ENCODE data around the gene EVI5. TPM values are rescaled to one million over a fixed set of nuclear protein-coding genes. Genes with fewer than 3 reads are reported as not detected.
A peak's percentile ranks its signal among the peaks of the same experiment; 100 is the strongest.

The EVI5 gene
- total RNA-seq, 1 donor from 2014 or later = 77.7 TPM

DNA sequence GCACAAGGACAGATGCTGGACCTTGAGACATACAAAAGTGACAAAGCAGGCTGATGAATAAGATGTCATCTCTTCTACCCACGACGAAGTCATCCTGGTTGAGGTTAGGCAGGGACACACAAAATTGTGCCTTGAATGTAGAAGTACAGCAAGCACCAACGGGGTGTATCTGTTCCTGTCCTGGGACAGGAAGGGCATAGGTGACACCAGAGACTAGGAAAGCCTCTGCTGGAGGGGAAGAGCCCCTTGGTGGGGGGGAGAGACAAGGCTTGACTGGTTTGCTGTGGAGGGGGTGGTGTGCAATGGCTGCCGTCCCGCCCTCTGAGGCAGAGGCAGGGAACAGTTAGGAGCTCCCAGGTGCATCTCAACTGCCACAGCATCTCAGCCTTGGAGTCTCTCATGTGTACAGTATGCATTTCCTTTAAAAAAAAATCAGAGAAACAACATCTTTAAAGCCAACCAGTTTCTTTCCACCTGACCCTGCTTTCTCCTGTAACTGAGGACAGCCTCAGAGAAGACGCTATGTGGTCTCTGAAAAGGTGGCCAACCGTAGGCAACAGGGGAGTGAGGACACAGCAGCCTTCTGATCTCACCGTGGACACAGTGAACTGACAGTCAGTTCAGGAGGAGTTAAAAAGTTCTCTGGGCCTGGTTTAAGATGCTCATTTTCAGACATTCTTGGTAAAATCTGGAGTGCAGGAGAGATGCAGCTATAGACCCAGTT is 280.5 kb downstream of the EVI5 start:
- intact Hi-C loops (cut with DNase I) = no loop called here
- DNase-seq (ENCODE audit: low spot score) = no peak
- ATAC-seq = no peak

DNA sequence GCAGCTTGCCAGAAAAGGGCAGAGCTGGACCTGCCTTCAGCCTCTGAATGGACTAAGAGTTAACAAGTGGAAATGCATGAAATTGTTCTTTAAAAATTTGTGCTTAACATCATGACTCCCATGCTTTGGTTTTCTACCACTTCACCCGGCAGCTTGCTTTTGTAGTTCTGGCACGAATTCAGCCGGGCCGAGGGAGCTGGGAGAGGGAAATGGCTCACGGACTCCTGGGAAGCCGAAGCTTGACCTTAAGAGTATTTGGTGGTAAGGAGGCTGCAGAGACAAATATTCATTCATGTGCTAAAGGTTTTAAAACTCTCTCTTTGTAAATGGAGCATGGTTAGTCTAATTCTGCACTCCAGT is 281.0 kb downstream of the EVI5 start:
- DNase-seq (ENCODE audit: low spot score) (no peak), ATAC-seq (no peak)
- intact Hi-C loops (cut with DNase I) = no loop called here

DNA sequence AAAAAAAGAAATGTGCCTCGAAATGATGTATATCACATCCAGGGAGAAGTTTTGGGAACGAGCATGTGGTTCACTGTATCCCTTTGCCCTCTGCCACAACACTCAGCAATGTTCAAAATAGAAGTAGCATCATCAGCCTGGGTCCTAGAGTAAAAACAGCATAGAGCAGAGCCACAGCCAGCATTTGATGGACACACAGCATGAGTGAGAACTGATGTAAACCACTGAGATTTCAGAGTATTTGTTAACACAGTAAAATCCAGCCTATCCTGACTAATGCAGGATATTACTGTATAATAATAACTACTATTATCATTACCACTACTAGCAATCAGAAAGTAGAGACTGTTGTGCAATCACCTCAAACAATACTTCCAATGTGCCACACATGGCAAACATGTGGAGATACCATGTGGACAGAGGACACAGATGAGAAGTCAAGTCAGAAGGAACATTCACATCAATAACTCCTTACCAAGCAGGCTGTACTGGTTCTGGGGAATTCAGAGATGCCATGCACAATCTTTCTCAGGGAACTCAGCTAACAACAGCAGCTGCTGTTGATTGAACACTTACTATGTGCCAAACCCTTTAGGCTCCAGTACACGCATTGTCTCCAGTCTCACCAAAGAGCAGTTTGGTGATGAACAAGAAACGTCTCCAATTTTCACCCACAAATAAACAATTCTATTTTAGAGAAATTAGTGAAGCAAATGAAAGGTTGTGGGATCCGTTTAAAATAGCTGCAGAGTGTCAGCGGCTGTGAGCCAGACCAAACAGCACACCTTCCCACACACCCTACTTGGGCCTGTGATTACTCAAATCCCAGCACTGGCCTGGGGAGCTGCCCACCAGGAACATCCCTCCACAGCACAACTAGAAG is 281.6 kb downstream of the EVI5 start:
- intact Hi-C loops (cut with DNase I) = no loop called here
- ATAC-seq (no peak), DNase-seq (ENCODE audit: low spot score) (no peak)

DNA sequence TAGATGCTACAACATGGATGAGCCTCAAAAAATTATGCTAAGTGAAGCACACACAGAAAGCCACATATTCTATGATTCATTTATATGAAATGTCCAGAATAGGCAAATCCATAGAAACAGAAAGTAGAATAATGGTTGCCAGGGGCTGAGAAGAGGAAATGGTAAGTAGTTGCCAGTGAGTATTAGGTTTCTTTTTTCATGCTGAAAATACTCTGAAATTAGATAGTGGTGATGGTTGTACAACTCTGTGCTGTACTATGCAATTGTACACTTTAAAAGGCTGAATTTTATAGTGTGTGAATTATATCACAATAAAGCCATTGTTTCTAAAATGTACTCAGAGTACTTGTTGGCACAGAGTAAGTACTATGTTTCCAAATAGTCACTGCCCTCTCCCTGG is 282.7 kb downstream of the EVI5 start:
- intact Hi-C loops (cut with DNase I) = no loop called here
- DNase-seq (ENCODE audit: low spot score) (no peak), ATAC-seq (no peak)

DNA sequence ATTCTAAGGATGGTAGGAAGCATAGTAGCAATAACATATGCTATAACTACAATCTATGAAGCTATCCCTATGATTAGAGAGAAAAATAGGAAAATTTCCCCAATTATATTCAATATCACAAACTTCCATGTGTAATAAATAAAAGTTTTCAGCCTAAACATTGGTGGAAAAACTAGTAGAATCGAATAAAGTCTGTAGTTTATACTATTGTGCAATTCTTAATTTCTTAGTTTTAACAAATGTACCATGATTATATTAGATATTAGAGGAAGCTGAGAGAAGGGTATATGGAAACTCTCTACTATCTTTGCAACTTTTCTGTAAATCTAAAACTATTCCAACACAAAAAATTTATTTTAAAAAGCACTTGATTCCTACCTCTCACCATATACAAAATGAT is 284.4 kb downstream of the EVI5 start:
- ATAC-seq = no peak
- intact Hi-C loops (cut with DNase I) = no loop called here

DNA sequence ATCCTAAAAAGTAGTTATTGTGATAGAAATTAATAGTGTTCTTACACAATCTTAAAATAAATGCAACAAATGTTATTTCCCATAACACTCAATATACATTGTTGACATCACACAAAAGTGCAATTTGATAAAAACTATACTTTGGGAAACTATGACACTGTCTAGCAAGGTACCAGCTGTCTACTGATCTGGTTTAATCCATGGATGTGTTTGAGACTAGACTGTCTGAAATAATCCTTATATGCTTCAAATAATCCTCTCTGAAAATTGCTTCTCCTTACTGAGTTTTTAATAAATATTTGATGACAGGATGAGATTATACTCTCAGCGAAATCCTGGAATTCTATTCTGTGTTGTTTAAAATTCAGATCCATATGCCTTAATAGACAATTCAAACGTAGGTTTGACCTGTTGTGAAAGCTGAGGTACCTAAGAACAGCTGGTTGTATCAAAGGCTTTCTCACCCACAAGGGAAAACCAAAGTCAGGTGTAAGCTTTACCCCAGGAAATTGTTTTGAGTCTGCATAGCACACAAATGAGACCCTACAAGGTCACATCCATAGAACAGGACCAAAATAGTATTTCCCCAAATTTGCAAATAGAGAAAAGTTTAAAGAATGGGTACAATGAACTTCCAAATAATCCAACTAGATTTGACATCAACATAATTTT is 289.4 kb downstream of the EVI5 start:
- ATAC-seq (no peak), DNase-seq (ENCODE audit: low spot score) (no peak)
- intact Hi-C loops (cut with DNase I) = no loop called here

More for the DNA sequence above, 284.4 kb downstream of the EVI5 start:
- DNase-seq (ENCODE audit: low spot score) = no peak

DNA sequence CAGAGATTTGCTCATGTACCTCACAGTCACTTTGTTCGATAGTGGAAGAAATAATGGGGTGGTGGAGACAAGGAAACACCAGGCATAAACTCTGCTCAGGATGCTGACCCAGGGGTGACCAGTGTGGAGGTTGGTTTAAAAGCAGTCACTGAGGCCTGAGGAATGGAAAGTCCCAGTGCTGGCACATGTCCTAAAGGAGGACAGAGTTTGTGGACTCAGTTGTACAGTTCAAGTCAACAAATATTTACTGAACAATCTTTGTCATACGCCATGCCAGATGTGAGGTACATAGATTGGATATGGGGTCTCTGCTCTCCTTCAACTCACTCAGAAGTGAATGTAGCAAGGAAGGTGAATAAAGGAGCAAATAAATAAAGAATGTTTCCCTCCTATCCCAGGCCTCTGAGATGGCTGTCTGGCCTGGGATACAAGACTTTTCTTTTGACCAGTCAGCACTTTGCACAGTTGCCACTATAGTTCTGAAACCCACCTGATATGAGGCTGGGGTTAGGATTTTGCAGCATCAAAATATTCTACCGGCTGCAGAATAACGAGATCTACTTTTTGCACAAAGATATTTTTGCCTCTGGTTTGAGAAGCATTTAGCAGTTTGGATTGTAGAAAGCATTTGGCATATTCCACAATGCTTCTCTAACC is 290.3 kb downstream of the EVI5 start:
- ATAC-seq = no peak
- DNase-seq (ENCODE audit: low spot score) = no peak
- intact Hi-C loops (cut with DNase I) = no loop called here

DNA sequence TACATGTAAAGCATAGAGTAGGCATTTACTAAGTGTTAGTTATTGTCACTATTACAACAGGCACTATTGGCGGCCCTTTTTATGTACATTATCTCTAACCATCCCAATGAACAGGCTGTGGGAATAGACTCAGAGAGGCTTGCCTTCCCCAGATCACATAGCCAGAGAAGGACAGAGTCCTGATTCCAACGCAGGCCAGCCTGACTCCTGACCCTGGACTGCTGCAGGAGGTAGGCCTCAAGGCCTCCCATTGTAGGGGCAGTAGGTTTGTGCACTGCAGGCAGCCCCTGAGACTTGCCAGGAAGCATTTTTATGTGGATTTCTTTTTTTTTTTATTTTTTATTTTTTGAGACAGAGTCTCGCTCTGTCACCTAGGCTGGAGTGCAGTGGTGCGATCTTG is 291.8 kb downstream of the EVI5 start:
- ATAC-seq = no peak
- no peak for DNase-seq (ENCODE audit: low spot score)
- intact Hi-C loops (cut with DNase I) = no loop called here

DNA sequence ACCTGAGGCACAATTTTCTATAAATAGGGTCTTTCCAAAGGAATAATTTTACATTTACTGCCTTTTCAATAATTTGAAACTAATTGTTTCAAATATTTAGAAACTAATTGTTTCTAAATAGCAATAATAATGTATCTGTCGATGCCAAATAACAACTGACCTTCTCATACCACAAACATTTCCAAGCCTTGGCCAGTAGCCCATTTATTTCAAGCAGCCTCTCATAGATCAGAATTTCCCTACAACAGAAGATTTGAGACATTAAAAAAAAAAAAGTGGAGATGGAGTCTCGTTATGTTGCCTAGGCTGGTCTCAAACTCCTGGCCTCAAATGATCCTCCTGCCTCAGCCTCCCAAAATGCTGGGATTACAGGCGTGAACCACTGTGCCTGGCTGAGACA is 296.1 kb downstream of the EVI5 start:
- DNase-seq (ENCODE audit: low spot score) = no peak
- no peak for ATAC-seq
- intact Hi-C loops (cut with DNase I) = no loop called here

DNA sequence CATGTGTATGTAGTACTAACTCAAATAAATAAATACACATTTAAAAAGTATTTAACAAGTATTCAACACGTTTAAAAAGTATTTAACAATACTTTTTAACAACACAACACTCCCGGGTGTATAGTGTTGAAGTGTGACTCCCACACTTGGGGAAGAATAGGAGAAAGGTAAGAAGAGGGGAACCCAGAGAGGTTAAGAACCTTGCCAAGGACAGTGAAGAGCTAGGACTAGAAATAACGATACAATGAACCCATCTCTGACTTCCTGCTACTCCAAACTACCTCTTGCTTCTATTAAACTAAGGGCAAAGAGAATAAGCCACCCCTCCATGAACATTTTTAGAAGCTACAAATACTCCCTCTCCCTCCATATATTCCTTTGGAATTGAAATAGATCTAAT is 296.5 kb downstream of the EVI5 start:
- DNase-seq (ENCODE audit: low spot score) (no peak), ATAC-seq (no peak)
- intact Hi-C loops (cut with DNase I) = no loop called here

DNA sequence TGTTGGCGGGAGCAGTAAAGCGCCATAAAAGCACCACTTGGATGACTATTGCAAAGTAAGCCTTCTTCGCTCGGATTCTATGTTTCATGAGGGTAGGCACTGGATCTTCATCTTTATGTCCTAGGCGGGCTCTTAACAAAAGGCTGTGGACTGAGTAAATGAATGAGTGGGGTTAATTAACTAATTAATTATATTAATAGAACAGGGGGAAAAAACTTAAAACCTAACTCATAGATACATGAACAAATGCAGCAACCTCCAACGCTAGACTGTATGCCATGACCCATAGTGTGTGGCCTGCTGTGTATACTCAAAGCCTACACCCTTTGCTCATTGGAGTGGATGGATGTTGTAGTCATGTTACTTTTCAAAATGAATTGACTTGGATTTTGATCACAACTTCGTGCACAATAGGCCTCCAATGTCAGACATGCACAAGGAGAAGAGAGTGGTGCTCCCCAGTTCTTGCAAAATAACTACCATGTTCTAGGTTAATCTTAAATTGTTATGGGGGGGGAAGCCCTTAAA is 297.8 kb downstream of the EVI5 start:
- DNase-seq (ENCODE audit: low spot score) (no peak), ATAC-seq (no peak)
- intact Hi-C loops (cut with DNase I) = no loop called here

DNA sequence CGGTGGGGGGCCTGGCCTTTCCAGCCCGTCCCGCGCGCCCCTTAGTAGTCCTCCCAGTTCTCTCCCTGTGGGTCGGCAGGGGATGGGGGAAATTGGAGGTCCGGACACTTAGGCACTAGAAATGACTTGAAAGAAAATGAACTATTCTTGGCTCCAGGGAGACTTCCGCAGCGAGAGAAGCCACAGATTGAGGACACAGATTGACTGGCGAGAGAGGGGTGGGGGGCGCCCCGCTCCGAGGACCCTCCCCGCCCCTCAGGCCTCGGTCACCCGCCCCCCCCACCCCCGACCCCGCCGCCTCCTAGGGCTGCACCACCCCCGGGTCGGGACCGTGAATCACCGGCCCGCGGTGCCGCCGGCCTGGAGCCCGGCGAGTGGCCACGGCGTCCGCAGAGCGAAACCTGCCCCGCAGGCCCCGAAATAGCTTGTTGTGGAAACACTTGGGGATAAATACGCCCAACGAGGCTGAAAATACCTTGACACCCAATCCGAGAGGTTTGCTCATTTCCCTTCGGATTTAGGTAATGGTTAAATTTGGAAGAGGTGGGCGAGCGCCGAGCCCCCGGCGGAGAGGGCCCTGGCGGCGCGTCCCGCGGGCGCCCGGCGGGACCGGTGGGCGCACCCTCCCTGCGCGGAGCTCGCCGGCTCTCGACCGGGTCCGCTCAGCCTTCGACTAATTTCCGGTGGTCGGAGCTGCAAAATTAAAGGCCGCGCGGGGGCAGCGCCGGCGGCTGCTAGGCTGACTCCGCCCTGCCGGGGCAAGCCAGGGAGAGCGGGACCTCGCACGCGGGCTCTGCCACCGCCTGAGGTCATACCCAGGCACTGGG is 298.4 kb downstream of the EVI5 start, which contains the start of gene GFI1:
GFI1 (minus strand) TSS at position 675 of the 827 bp plus-strand sequence. CDS start 3,438 bp downstream, outside the sequence.
- no peak for DNase-seq (ENCODE audit: low spot score)
- intact Hi-C loops (cut with DNase I) = no loop called here
- no peak for ATAC-seq

DNA sequence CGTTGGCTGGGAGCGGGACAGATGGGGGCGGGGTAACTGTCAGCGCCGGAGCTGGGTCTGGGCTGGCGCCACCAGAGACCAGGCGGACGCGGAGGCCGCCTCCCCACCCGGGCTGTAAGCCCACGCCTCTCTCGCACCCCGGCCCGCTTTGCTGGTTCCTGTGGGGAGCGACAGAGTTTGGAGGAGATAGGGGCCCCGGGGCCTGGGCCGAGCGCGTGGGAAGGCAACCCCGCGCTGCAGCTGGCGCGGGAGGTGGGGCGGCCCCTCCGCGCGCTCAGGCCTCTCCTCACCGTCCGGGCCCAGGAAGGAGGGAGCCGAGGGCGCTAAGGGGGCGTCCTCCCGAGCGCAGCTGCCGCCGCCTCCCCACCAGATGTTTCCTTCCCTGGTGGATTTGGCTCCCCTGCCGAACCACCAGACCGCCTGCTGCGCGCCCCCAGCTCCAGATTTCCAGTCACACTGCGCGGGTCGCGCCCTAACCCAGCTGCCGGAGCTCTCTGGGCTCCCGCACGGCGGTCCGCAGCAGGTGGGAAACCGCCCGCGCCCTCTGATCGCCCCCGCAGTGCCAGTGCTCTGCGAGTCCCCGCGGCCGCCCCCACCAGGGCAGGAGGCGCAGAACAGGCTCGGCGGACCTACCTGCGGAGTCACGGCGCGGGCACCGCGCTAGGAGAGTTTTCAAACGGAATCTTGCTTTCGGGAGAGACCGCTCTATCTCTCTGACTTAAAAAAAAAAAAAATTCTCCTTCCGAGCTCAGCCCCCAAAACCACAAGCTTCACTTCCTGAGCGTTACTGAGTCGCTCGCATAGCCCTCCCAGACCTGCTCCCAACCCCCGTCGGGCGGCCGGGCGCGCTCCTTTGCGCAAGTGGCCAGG is 299.3 kb downstream of the EVI5 start:
- ATAC-seq (peak; percentile 47), DNase-seq (ENCODE audit: low spot score) (peak; percentile 61)
- intact Hi-C loops (cut with DNase I) = no loop called here

DNA sequence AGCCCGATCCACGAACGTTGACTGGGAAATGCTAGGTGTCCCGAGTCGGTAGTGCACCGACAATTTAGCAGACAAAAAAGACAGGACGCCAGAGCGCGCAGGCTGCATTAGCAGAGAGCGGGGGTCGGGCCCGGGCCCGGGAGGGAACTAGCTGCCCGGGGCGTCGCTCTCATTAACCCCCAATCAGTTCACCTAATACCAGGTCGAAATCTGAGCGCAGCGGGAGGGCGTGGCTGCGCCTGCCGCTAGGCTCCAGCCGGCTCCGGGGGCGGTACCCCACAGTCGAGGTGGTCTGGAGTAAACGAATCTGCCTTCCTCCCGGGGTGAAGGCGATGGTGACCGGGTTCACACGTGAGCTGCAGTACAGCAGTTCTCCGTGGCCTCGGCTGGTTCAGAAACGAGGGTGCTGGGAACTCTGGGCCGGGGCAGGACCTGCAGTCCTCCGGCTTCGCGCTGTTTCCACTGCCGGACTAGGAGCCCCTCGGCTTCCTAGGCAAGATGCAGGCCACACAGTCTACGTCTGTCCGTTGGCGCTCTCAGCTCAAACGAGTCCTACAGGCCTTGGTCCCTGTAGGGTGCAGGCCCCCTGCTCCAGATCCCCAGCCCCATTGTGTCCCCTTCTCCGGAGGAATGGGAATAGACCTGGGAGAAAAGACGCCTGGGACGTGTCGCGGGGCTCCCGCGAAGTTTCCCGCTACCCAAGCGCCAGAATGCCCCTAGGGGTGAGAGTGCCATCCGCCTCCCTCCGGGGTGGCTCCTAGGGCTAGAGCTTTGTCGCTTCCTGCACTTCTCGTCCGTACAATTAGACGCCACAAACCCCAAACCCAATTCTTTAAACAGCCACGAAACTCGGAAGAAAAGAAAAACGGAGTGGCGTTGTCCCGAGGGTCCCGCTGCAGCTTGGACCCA is 300.2 kb downstream of the EVI5 start:
- DNase-seq (ENCODE audit: low spot score) = no peak
- intact Hi-C loops (cut with DNase I) = no loop called here
- ATAC-seq = peak; percentile 29

DNA sequence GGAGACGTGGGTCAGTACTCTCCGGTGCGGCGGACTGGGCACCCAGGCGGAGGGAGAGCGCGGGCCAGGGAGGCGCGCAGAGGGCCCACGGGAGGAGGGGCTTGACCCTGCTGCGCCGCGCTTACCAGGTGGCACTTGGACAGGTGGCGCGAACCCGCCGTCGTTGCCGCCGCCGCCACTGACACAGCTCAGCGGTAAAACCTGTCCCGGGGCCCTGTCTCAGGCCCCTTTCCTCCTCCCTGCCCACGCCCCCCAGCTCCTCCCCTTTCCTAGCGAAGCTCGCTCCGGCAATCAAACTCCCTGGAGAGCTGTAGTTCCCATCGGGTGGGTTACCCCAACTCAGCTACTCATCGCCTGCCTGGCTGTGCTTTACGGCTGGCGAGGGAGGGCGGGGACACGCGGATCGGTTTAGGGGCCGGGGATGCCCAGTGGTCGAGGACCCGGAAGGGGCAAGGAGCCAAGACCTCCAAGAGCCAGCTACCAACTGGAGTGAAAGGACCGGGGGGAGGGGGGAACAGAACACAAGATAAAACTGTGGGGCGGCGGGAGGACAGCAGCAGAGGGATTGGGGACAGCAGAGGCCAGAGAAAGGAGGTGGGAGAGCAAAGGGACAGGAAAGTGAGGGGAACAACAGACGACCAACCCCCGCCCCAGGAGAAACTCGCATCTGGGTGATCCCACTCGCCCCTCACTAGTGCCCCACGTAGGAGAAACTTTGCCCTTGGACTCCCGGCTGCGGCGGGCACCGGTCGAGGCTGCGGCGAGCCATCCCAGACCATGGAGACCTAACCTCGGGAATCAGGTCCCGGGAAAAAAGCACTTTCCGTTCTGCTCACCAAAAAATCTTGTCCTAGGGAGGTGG is 301.1 kb downstream of the EVI5 start:
- ATAC-seq = no peak
- DNase-seq (ENCODE audit: low spot score) = no peak
- intact Hi-C loops (cut with DNase I) = no loop called here

Measured in sciatic nerve (tissue), 2 donors.